DOHH2 (cell line): ENCODE measurements around the gene NRAP.

Source experiments
- H3F3A ChIP-seq: fragments of 200-600 bp; sonication (generic), shearing (Covaris generic); 2 replicates; pipeline ENCODE4 v1.6.0; 2016; ENCODE audit warnings: antibody characterized with exemption, mild to moderate bottlenecking; ENCODE audit not compliant: control insufficient read depth, insufficient read depth
- H3K27ac ChIP-seq: fragments of 200-600 bp; sonication (generic); 2 replicates; pipeline ENCODE4 v1.5.1; 2014; ENCODE audit warnings: low read depth, mild to moderate bottlenecking, low read length, moderate library complexity
- H3K27me3 ChIP-seq: fragments of 200-600 bp; sonication (generic); 2 replicates; pipeline ENCODE4 v1.6.1; 2014; ENCODE audit warnings: mild to moderate bottlenecking, low read length, mixed read lengths; ENCODE audit not compliant: control insufficient read depth
- H3K36me3 ChIP-seq: fragments of 200-600 bp; sonication (generic); 2 replicates; pipeline ENCODE4 v1.6.1; 2014; ENCODE audit warnings: mild to moderate bottlenecking, low read length, moderate library complexity, mixed read lengths; ENCODE audit not compliant: control insufficient read depth
- H3K4me1 ChIP-seq: fragments of 200-600 bp; sonication (generic); 2 replicates; pipeline ENCODE4 v1.6.1; 2014; ENCODE audit warnings: mild to moderate bottlenecking, low read length, mixed read lengths; ENCODE audit not compliant: control insufficient read depth
- H3K4me2 ChIP-seq: fragments of 200-600 bp; sonication (generic); 2 replicates; pipeline ENCODE4 v1.6.0; 2014; ENCODE audit warnings: mild to moderate bottlenecking, low read length, moderate library complexity
- H3K4me3 ChIP-seq: fragments of 200-600 bp; sonication (generic); 2 replicates; pipeline ENCODE4 v1.5.1; 2014; ENCODE audit warnings: mild to moderate bottlenecking, low read length, mixed read lengths
- H3K79me2 ChIP-seq: fragments of 200-600 bp; sonication (generic); 2 replicates; pipeline ENCODE4 v1.6.1; 2014; ENCODE audit warnings: mild to moderate bottlenecking, low read length, mixed read lengths; ENCODE audit not compliant: control insufficient read depth
- H3K9me2 ChIP-seq: fragments of 200-600 bp; sonication (generic); replicated peaks from 2 replicates; pipeline ENCODE4 v1.6.1; 2014; ENCODE audit warnings: mild to moderate bottlenecking, low read length, mixed read lengths; ENCODE audit not compliant: control insufficient read depth
- H3K9me3 ChIP-seq: fragments of 200-600 bp; sonication (generic); 2 replicates; pipeline ENCODE4 v1.6.1; 2014; ENCODE audit warnings: antibody characterized with exemption, low read length, mixed read lengths; ENCODE audit not compliant: control insufficient read depth, insufficient read depth
- H4K20me1 ChIP-seq: fragments of 200-600 bp; sonication (generic); 2 replicates; pipeline ENCODE4 v1.6.0; 2014; ENCODE audit warnings: low read depth, mild to moderate bottlenecking, antibody characterized with exemption, low read length, moderate library complexity; ENCODE audit not compliant: control insufficient read depth, insufficient read depth
- EZH2phosphoT487 ChIP-seq: fragments of 200-600 bp; sonication (generic); IDR thresholded peaks from 2 replicates; pipeline ENCODE4 v1.6.1; 2017; ENCODE audit warnings: borderline replicate concordance, mild to moderate bottlenecking, antibody characterized with exemption, low read length, moderate library complexity, mixed read lengths
- TF ChIP-seq, protein P1 (sequence below): fragments of 200-600 bp; sonication (generic); IDR thresholded peaks from one replicate; pipeline ENCODE4 v1.5.1; 2014; ENCODE audit warnings: antibody characterized with exemption, mild to moderate bottlenecking, low read depth, low read length; ENCODE audit not compliant: poor library complexity, severe bottlenecking

Gene NRAP

DNA sequence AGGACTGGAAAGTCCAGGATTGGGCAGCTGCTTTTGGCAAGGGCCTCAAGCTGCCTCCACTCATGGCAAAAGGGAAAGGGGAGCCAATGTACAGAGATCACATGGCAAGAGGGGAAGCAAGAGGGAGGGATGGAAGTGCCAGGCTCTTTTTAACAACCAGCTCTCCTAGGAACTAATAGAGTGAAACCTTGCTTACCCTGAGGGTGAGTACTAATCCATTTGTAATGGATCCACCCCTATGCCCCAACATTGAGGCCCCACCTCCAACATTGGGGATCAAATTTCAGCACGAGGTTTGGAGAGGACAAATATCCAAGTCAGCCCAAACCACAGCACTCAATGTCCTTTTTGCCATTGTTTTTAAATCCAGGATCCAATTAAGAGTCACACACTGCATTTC is 98.5 kb downstream of the NRAP start:
- Histone ChIP-seq H3K4me3 (no peak overlapping the region), H3F3A (no peaks in the 10 kb centered on the region), H3K27ac (no peak overlapping the region), H3K79me2 (no peaks in the 10 kb centered on the region), H3K27me3 (no peaks in the 10 kb centered on the region), H3K9me3 (no peaks in the 10 kb centered on the region), H4K20me1 (no peaks in the 10 kb centered on the region), H3K9me2 (no peaks in the 10 kb centered on the region), H3K4me2 (no peak overlapping the region), H3K4me1 (no peaks in the 10 kb centered on the region), H3K36me3 (no peaks in the 10 kb centered on the region)
- TF ChIP-seq, protein P1, sequence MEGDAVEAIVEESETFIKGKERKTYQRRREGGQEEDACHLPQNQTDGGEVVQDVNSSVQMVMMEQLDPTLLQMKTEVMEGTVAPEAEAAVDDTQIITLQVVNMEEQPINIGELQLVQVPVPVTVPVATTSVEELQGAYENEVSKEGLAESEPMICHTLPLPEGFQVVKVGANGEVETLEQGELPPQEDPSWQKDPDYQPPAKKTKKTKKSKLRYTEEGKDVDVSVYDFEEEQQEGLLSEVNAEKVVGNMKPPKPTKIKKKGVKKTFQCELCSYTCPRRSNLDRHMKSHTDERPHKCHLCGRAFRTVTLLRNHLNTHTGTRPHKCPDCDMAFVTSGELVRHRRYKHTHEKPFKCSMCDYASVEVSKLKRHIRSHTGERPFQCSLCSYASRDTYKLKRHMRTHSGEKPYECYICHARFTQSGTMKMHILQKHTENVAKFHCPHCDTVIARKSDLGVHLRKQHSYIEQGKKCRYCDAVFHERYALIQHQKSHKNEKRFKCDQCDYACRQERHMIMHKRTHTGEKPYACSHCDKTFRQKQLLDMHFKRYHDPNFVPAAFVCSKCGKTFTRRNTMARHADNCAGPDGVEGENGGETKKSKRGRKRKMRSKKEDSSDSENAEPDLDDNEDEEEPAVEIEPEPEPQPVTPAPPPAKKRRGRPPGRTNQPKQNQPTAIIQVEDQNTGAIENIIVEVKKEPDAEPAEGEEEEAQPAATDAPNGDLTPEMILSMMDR: no peak
- no peak for TF ChIP-seq EZH2phosphoT487

DNA sequence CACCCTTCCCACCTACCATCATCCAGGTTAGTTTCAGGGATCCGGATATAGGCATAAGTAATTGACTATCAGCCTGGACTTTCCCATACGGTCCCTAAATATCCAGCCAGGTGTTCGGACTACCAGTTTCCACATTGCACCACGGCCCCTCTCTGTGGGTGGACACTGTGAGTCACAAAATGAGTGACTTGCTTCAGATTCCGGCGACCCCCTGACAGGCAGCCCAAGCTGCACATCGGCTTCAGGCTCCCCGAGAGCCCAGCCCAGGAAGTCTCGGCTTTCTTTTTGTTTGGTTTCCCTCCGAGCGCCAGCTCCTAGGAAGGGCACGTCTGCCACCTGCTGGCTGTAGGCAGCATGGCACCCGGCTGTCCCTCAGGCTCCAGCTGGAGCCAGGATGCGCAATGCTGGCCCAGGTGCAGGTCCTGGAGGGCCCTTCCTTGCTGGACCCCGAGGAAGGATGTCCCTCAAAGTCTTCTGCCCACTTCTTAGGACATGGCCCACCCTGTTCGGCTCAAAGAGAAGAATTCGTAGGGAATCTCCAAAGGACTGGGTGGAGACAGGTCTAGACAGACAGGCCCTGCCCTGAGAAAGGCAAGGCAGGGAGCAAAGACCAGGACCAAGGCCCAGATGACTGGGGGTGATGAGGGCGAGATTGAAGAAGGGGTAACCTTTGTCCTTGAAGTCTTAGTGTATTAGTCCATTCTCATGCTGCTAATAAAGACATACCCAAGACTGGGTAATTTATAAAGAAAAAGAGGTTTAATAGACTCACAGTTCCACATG is 100.3 kb downstream of the NRAP start:
- Histone ChIP-seq H3K36me3 (no peaks in the 10 kb centered on the region), H3K27me3 (no peaks in the 10 kb centered on the region), H3K9me2 (no peaks in the 10 kb centered on the region), H3K79me2 (no peaks in the 10 kb centered on the region), H3K4me1 (no peaks in the 10 kb centered on the region), H3F3A (no peaks in the 10 kb centered on the region), H3K4me2 (peak overlapping the region; percentile 22), H3K4me3 (no peak overlapping the region), H3K9me3 (no peaks in the 10 kb centered on the region), H4K20me1 (no peaks in the 10 kb centered on the region), H3K27ac (no peak overlapping the region)
- TF ChIP-seq, protein P1: peak; percentile 87
- TF ChIP-seq EZH2phosphoT487: no peak

DNA sequence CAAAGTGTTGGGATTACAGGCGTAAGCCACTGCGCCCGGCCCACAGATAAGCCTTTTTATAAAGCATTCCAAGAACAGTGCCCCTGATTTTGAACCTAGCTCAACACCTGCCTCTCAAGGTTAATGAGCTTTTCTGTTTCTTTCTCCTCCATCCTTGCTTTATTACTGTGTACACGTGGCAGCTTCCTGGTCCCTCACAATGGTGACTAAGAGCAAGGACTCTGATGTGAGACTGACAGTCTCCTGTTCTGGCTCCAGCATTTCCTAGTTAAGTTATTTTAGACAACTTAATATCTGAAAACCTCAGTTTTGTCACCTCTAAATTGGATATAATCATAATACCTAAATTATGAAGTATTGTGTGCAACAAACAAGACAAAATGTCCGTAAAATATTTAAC is 101.1 kb downstream of the NRAP start:
- no peak for TF ChIP-seq EZH2phosphoT487
- TF ChIP-seq, protein P1: no peak
- H3K4me3 ChIP-seq: no peak overlapping the region
- H4K20me1 ChIP-seq: no peaks in the 10 kb centered on the region
- H3K4me2 ChIP-seq: no peak overlapping the region
- no peak overlapping the region for H3K27ac ChIP-seq
- no peaks in the 10 kb centered on the region for H3K79me2 ChIP-seq
- H3K36me3 ChIP-seq: no peaks in the 10 kb centered on the region
- H3F3A ChIP-seq: no peaks in the 10 kb centered on the region
- no peaks in the 10 kb centered on the region for H3K9me2 ChIP-seq
- no peaks in the 10 kb centered on the region for H3K27me3 ChIP-seq
- no peaks in the 10 kb centered on the region for H3K4me1 ChIP-seq
- H3K9me3 ChIP-seq: no peaks in the 10 kb centered on the region
